ENCODE results near the gene CADPS.

- TF ChIP-seq CTCF (IDR thresholded peaks at IDR 0.05) (no peak), REST (IDR thresholded peaks at IDR 0.05; ENCODE audit: insufficient read depth in 1 of 2, low read depth in 2 of 2, low read length in 1 of 2) (no peak), POLR2AphosphoS5 (IDR thresholded peaks at IDR 0.05; ENCODE audit: low read depth, low read length) (no peak), SIN3A (IDR thresholded peaks at IDR 0.05; ENCODE audit: borderline replicate concordance, insufficient read depth, low read depth, low read length) (no peak)
These were observed 236.9 kb downstream of the CADPS start for GRCh38 chr3:62638316-62638715.
